NB4 (cell line): Measurements from ENCODE around the gene PLXNC1.

Source experiments
- POLR2A ChIP-seq: IDR thresholded peaks from 2 replicates; pipeline ENCODE4 v1.6.1; 2011; ENCODE audit warnings: mild to moderate bottlenecking; ENCODE audit not compliant: insufficient read length; ENCODE audit errors: extremely low read depth
- TF ChIP-seq, protein P1 (sequence below): IDR thresholded peaks from one replicate; pipeline ENCODE4 v1.5.1; 2012; ENCODE audit warnings: low read depth, low read length
- TF ChIP-seq, protein P2 (sequence below): IDR thresholded peaks from 2 replicates; pipeline ENCODE4 v1.6.1; 2011; ENCODE audit warnings: low read depth, low read length

DNA sequence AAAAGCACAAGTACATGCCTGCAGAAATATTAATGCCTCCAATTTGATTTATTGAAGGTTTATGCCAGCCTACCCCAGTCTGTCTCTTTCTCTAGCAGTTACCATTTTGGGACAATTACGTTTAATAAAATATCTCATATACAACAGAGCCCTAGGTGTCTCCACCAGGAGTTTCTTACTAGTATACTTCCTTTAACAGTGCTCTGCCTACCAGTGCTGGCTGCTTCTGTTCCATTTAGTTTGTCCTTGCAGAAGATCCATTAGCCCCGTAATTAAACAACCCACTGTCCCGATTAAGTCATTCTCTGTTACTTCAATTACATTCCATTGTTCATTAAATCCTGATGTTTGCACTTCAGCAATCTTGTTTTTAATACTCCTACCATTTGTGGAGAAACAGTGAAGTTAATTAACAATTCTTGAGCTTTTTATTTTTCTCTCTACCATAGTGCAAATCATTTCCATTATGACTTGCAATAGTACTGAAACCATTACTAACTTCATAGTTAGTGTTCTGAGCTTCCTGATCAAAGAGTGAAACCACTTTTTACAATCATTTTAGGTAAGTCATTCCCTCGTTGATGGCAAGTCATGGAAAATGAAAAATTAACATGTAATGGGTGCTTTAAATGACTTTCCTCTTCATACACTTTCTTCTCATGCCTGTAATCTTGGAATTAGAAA is 121.1 kb downstream of the PLXNC1 start:
- TF ChIP-seq POLR2A = no peak
- TF ChIP-seq, protein P1, sequence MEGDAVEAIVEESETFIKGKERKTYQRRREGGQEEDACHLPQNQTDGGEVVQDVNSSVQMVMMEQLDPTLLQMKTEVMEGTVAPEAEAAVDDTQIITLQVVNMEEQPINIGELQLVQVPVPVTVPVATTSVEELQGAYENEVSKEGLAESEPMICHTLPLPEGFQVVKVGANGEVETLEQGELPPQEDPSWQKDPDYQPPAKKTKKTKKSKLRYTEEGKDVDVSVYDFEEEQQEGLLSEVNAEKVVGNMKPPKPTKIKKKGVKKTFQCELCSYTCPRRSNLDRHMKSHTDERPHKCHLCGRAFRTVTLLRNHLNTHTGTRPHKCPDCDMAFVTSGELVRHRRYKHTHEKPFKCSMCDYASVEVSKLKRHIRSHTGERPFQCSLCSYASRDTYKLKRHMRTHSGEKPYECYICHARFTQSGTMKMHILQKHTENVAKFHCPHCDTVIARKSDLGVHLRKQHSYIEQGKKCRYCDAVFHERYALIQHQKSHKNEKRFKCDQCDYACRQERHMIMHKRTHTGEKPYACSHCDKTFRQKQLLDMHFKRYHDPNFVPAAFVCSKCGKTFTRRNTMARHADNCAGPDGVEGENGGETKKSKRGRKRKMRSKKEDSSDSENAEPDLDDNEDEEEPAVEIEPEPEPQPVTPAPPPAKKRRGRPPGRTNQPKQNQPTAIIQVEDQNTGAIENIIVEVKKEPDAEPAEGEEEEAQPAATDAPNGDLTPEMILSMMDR = no peak
- TF ChIP-seq, protein P2, sequence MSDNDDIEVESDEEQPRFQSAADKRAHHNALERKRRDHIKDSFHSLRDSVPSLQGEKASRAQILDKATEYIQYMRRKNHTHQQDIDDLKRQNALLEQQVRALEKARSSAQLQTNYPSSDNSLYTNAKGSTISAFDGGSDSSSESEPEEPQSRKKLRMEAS = no peak
